GM21515 (cell line): Measurements from ENCODE around the gene PET117.
"Not testable (repeated sequence)": the region's sequence is repeated elsewhere in the genome, so short reads cannot be mapped to it uniquely, and the experiment has no call there.

Source experiments
- ATAC-seq: cut with Tn5 transposase; IDR thresholded peaks from one replicate; pipeline ENCODE4 v1.9.1; 2021; ENCODE audit not compliant: unreplicated experiment

Gene PET117, protein sequence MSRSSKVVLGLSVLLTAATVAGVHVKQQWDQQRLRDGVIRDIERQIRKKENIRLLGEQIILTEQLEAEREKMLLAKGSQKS

GRCh38 chr20:18137412-18138265 is at the start of gene PET117, which contains the start of gene KAT14:
Gene PET117 (plus strand): TSS chr20:18137863. CDS start chr20:18137956, 93 bp downstream.
Gene KAT14 (plus strand): TSS chr20:18137863. CDS start chr20:18142661, 4,798 bp downstream.
- peak; percentile 89 for ATAC-seq

GRCh38 chr20:18088298-18088697 is 49.4 kb upstream of the PET117 start:
- not testable (repeated sequence) for ATAC-seq

GRCh38 chr20:18088841-18089240 is 48.8 kb upstream of the PET117 start:
- not testable (repeated sequence) for ATAC-seq

DNA sequence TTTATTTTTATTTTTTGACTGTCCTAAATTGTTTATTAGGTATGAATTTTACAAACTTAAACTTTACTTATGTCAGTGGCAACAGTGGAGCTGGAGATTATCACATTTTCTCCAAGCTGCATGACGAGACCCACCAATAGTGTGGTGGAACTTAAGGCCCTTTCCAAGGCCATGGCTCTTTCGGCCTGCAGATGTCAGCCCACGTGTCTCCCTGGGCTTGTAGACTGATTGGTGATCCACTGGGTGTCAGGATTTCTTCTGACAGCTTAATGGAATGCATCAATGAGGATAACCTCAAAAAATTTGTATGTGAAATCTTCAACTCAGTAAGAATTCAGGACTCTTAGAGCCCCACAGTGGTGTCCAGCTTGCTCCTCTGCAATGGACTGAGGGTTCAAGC is 47.6 kb upstream of the PET117 start:
- ATAC-seq, result no peak

DNA sequence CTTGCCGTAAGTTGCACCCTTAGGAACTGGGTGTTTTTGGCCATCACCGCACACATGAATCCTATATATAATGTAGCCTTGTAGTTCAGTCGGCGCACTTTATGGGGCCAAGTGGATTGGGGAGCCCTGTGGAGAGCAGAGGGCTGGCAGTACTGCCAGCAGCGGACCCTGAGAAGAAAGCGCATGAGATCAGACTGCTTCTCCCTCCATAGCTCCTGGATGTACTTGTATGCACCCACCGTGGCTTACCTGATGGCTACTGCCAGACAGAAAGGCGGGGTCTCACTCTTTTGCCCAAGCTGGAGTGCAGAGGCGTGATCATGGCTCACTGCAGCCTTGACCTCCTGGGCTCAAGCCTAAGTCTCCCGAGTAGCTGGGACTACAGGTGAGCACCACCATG is 47.2 kb upstream of the PET117 start:
- no peak for ATAC-seq

- ATAC-seq, result no peak
Observed at GRCh38 chr20:18091623-18092022, 46.0 kb upstream of the PET117 start.

DNA sequence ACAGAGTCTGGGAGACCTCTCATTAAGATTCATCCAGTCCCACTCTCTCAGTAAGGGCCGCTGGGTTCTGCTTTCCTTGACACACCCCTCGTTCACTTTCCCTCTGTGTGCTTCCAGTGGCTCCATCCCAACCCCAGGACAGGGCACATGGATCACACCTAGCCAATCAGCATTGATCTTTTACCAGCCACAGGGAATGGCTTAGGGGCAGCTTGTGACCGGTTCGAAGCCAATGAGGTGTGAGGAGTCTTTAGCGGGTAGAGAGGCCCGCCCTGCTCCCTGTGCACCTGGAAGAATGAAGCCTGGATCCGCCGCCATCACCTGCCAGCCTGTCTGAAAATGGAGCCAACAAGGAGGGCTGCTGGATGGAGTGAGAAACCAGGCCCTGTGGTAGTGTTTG is 44.8 kb upstream of the PET117 start:
- ATAC-seq, result no peak

DNA sequence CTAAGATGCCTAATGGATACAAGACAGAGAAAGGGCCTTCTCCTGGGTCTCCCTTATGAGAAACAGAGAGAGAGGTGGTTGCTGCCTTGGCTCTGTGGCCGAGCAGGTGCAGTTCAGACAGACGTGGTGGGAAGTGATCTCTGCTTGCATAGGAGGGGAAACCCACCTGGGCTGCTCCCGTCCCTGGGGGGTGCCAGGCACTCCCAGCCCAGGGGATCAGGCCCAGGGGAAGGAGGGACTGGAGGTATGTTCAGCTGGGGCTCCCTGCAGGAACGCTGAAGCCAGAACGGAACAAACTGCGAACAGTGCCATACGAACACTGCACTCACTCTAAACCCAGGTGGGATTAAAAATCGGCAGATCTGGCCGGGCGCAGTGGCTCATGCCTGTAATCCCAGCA is 44.3 kb upstream of the PET117 start:
- ATAC-seq, result no peak

DNA sequence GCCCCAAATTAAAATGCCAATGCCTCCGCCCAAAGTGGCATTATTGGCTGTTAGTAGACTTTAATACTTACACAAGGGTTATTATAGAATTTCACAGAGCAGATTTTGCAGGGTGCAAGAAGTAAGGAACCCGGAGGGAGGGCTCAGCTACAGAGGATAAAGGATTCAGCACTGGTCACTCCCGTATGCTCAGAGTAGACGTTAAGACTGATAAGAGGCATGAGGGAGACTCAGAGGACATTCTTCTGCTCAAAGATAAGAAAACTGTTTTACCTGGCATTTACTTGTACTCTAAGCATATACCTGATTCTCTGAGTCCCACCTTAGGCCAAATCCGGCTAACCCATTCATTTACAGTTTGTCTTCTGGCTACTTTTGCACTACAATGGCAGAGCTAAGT is 43.5 kb upstream of the PET117 start:
- no peak for ATAC-seq

GRCh38 chr20:18100569-18100968 is 37.1 kb upstream of the PET117 start:
- ATAC-seq, result not testable (repeated sequence)

DNA sequence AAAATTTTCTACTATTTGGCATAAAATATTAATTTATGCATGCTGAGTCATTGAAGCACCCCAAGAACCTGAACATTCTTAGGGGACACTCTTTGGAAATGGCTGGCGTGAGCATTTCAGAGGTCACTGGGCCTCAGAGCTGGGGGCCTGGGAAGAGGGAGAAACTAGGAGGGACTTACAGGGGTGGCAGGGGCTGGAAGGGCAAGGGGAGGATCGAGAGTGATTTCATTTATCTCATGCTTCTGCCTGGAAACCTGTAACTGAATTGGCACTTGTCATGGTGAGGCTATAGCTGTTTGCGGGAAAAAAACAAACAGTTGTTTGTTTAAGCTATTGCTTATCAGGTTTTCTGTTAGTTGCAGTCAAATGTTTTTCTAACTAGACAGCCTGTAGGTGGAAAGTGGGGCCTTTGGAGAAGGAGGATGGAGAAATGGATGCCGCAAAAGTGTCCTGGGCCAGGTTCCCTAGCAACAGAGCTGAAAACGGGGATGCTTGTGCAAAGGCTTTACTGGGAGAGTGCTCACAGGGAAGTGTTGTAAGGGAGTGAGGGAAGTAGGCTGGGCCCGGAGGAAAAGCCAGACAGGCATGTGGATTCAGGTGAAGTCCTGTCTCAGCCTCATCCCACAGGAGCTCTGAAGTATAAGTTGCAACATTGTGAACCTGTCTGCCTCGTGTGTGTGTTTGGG is 36.4 kb upstream of the PET117 start:
- no peak for ATAC-seq

DNA sequence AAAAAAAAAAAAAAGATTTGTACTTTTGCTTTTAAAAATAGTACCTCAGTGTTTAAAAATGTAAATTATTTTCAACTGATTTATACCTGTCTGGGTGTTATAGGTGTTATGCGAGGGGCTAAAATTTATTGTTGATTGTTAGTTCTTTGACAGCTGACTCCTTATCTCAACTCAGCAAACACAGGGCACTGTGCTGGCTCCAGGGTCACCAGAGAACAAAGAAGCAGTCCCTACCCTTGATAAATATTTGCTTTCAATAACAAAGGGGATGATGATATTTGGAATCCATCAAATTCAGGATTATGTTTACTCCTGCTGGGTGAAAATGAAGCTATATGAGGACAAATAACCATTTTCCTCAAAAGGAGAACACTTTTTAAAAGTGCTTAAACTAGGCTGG is 34.2 kb upstream of the PET117 start:
- no peak for ATAC-seq

- no peak for ATAC-seq
Observed at GRCh38 chr20:18108326-18108725, 29.3 kb upstream of the PET117 start.

GRCh38 chr20:18128574-18128973 is 9.1 kb upstream of the PET117 start:
- ATAC-seq, result not testable (repeated sequence)

DNA sequence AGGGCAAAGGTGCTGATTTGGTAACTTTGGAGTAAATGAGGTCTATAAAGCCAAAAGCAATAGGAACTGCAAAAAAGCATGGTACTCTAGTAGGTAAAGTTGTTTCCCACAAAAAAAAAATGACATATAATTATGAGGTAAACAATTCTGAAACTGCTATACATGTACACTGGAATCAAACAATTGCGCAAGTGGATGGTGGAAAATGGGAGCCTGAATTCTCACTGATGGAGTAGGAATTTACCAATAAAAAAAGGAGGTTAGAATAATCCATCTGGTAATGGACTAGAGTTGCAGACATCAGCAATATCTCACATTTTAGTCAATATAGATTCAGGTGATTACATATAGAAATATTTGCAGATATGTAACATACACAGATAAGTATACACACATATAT is 5.0 kb upstream of the PET117 start:
- no peak for ATAC-seq

DNA sequence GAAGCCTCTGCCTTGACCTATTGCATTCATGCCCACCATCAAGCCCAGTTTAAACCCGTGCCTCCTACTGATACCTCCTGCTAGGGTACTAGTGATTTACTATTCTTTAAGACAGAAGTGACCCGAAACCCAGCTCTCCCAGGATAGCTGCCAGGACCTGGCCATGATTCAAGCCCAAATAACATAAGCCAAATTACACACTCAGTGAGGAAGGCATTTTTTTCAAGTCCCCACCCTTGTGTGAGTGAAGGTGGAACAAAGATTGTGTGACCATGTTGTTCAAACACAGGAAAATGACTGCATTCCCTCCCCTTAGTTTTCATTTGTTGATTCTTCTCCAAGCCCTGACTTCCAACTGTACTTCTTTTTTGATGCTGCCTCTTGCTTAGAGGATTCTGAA is 3.7 kb upstream of the PET117 start:
- ATAC-seq, result no peak

- peak; percentile 8 for ATAC-seq
Observed at GRCh38 chr20:18138266-18138582, 561 bp downstream of the PET117 start.

GRCh38 chr20:18138639-18139583 is 1.2 kb downstream of the PET117 start:
- no peak for ATAC-seq

- no peak for ATAC-seq
Observed at GRCh38 chr20:18139832-18140231, 2.2 kb downstream of the PET117 start.

GRCh38 chr20:18144541-18145099 is 7.0 kb downstream of the PET117 start:
- ATAC-seq, result no peak

- ATAC-seq, result no peak
Observed at GRCh38 chr20:18154342-18154741, 16.7 kb downstream of the PET117 start.
